Measurements from ENCODE around the gene SYCP1.
"Not testable (repeated sequence)": the region's sequence is repeated elsewhere in the genome, so short reads cannot be mapped to it uniquely, and the experiment has no call there.

Gene SYCP1

GRCh38 chr1:115012006-115012405 is 157.3 kb downstream of the SYCP1 start:
- TF ChIP-seq CTCF (IDR thresholded peaks at IDR 0.05; ENCODE audit: low read depth, low read length), result no peak
- H3K4me3 ChIP-seq (ENCODE audit: low read depth, low read length), result no peak overlapping the region

GRCh38 chr1:115012434-115012833 is 157.8 kb downstream of the SYCP1 start:
- H3K4me3 ChIP-seq (ENCODE audit: low read depth, low read length), result no peak overlapping the region
- no peak for TF ChIP-seq CTCF (IDR thresholded peaks at IDR 0.05; ENCODE audit: low read depth, low read length)

- H3K4me3 ChIP-seq (ENCODE audit: low read depth, low read length), result no peak overlapping the region
- no peak for TF ChIP-seq CTCF (IDR thresholded peaks at IDR 0.05; ENCODE audit: low read depth, low read length)
These were observed 159.1 kb downstream of the SYCP1 start for GRCh38 chr1:115013792-115014191.

- H3K4me3 ChIP-seq (ENCODE audit: low read depth, low read length), result not testable (repeated sequence)
These were observed 164.9 kb downstream of the SYCP1 start for GRCh38 chr1:115019549-115019948.

GRCh38 chr1:115021145-115021544 is 166.5 kb downstream of the SYCP1 start:
- no peak for TF ChIP-seq CTCF (IDR thresholded peaks at IDR 0.05; ENCODE audit: low read depth, low read length)
- no peak overlapping the region for H3K4me3 ChIP-seq (ENCODE audit: low read depth, low read length)

- no peak overlapping the region for H3K4me3 ChIP-seq (ENCODE audit: low read depth, low read length)
- no peak for TF ChIP-seq CTCF (IDR thresholded peaks at IDR 0.05; ENCODE audit: low read depth, low read length)
These were observed 168.9 kb downstream of the SYCP1 start for GRCh38 chr1:115023593-115023992.

GRCh38 chr1:115029526-115029925 is 174.9 kb downstream of the SYCP1 start, which contains the start of gene TSHB:
Gene TSHB (plus strand): TSS chr1:115029826. CDS start chr1:115033363, 3,537 bp downstream.
- TF ChIP-seq CTCF (IDR thresholded peaks at IDR 0.05; ENCODE audit: low read depth, low read length), result no peak
- no peak within 1 kb of the TSS for H3K4me3 ChIP-seq (ENCODE audit: low read depth, low read length)

GRCh38 chr1:115031595-115031994 is 176.9 kb downstream of the SYCP1 start:
- no peak for TF ChIP-seq CTCF (IDR thresholded peaks at IDR 0.05; ENCODE audit: low read depth, low read length)
- no peak overlapping the region for H3K4me3 ChIP-seq (ENCODE audit: low read depth, low read length)
